ENCODE measurements around the gene URI1. TPM values are rescaled to one million over a fixed set of nuclear protein-coding genes. Genes with fewer than 3 reads are reported as not detected.

Gene URI1
- total and polyA plus RNA-seq, 2 of the 8 experiments (the other 6 are each of a cell fraction or from before 2014, with no cell fraction given) = 27.7 to 64.3 TPM

GRCh38 chr19:29926031-29926430, 16.0 kb upstream of the URI1 start:
- 80% methylated on average over 1 of the region's 1 CpG; no CpG with 5 or more reads in 1 of the 2 experiments for WGBS, 2 experiments (ENCODE audit: extremely low coverage in 1 of 2, insufficient coverage in 1 of 2, insufficient read length in 1 of 2, insufficient replicate concordance in 2 of 2, low coverage in 1 of 2, low lambda C conversion rate in 2 of 2, missing lambda C conversion rate in 1 of 2)
- H3K4me1 ChIP-seq (replicated peaks in 1 of 4; ENCODE audit: control insufficient read depth in 3 of 4, insufficient read depth in 4 of 4, low read length in 3 of 4) = peaks cover 0 to 5% (median 4%) of the 10 kb centered on the region in 4 experiments; a peak in 6 of 7 replicates
- H3K23ac ChIP-seq (ENCODE audit: insufficient read length) = no peak overlapping the region
- H3K18ac ChIP-seq (ENCODE audit: extremely low read depth, low read length) = no peak overlapping the region
- H3K23me2 ChIP-seq (ENCODE audit: low read depth, low read length) = no peaks in the 10 kb centered on the region
- no peak overlapping the region for H3K4ac ChIP-seq (replicated peaks; ENCODE audit: insufficient read length, low read depth, low read length)
- H3K14ac ChIP-seq (ENCODE audit: insufficient read length) = no peak overlapping the region
- H3K27me3 ChIP-seq (replicated peaks in 1 of 4; ENCODE audit: control insufficient read depth in 3 of 4, extremely low read depth in 1 of 4, insufficient read depth in 3 of 4, low read length in 3 of 4) = no peaks in the 10 kb centered on the region; a peak in 1 of 7 replicates
- FAIRE-seq (no peak), DNase-seq (ENCODE audit: low read depth in 1 of 2, low spot score in 2 of 2) (no peak)
- no peaks in the 10 kb centered on the region for H3K36me3 ChIP-seq (ENCODE audit: control insufficient read depth in 2 of 4, insufficient read depth in 4 of 4, low read length in 3 of 4)
- no peak overlapping the region for H2BK15ac ChIP-seq (ENCODE audit: low read length)
- no peaks in the 10 kb centered on the region for H4K20me1 ChIP-seq (replicated peaks in 1 of 2; ENCODE audit: control insufficient read depth in 1 of 2, insufficient read depth in 2 of 2, low read length in 2 of 2)
- no peak overlapping the region for H2AFZ ChIP-seq (ENCODE audit: low read length)
- H2BK20ac ChIP-seq (ENCODE audit: low read length) = no peak overlapping the region
- H3K9me3 ChIP-seq (ENCODE audit: insufficient read depth in 2 of 2, low read depth in 1 of 2, low read length in 1 of 2) = no peaks in the 10 kb centered on the region
- no peak overlapping the region for H3K56ac ChIP-seq (replicated peaks; ENCODE audit: insufficient read length, low read depth, low read length)
- ChIA-PET CTCF (ENCODE audit: partially characterized antibody) (no interaction called here), POLR2A (ENCODE audit: partially characterized antibody) (no interaction called here)
- H3K9ac ChIP-seq (replicated peaks in 1 of 4; ENCODE audit: extremely low read depth in 1 of 4, low read depth in 3 of 4, low read length in 3 of 4) = no peak overlapping the region
- H3K79me1 ChIP-seq (ENCODE audit: low read depth, low read length) = no peaks in the 10 kb centered on the region
- H3K4me3 ChIP-seq (ENCODE audit: extremely low read depth in 1 of 4, insufficient read depth in 2 of 4, low read depth in 3 of 4, low read length in 4 of 4) = no peak overlapping the region
- H3K27ac ChIP-seq (ENCODE audit: low read depth, low read length) = no peak overlapping the region
- H2BK12ac ChIP-seq (ENCODE audit: low read depth, low read length) = no peak overlapping the region
- H4K91ac ChIP-seq (replicated peaks; ENCODE audit: insufficient read length, low read length) = no peak overlapping the region
- H3K79me2 ChIP-seq (ENCODE audit: control insufficient read depth in 1 of 2, insufficient read depth in 2 of 2, low read length in 2 of 2) = no peaks in the 10 kb centered on the region
- no peak for TF ChIP-seq RXRA (IDR thresholded peaks at IDR 0.05; ENCODE audit: insufficient read depth, low read depth, low read length)
- no peak overlapping the region for H2BK120ac ChIP-seq (replicated peaks; ENCODE audit: low read depth, low read length)
- no peak overlapping the region for H3K4me2 ChIP-seq (ENCODE audit: insufficient read depth in 1 of 2, low read depth in 2 of 2, low read length in 2 of 2)
- H4K5ac ChIP-seq (ENCODE audit: insufficient read length, low read depth, low read length) = no peak overlapping the region
- no peak overlapping the region for H2AK5ac ChIP-seq (ENCODE audit: low read depth, low read length)
- no peak overlapping the region for H2BK5ac ChIP-seq (ENCODE audit: low read depth, low read length)
- H4K8ac ChIP-seq (ENCODE audit: extremely low read depth, insufficient read depth, low read length) = no peak overlapping the region

Measured in H1 (cell line).